ENCODE measurements around the gene DIP2B.
"Not testable (repeated sequence)": the region's sequence is repeated elsewhere in the genome, so short reads cannot be mapped to it uniquely, and the experiment has no call there.

Gene DIP2B

DNA sequence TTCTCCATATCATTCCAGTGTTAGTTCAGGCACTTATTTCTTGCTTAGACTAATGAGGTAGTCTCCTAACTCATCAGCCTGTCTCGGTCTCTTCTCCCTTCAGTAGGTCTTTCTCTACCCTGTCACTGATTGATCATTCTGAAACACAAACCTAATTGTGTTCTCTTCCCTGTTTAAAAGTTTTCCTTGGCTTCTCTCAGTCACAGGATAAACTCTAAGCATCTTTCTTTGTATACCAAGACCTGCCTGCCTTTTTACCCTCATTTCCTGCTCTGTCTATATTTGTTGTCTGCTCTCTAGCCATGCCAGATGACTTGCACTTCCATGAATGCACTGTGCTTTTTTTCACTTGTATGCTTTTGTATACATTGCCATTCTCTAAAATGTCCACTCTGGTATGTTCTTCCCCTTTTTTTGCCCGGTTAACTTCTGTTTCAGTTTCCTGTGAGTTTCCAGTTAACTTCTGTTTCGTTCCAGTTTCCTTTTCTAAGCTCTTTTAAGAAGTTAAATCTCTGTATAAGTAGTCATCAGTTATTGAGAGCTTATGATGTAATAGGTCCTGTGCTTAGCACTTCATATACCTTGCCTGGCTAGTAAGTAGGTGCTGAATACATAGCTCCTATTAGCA is 12.8 kb downstream of the DIP2B start:
- Mint-ChIP-seq H3K27me3 (ENCODE audit: low read depth, poor library complexity) (no peaks in the 10 kb centered on the region), H3K9me3 (peaks cover 10% of the 10 kb centered on the region), H3K4me3 (no peak overlapping the region), H3K4me1 (peaks cover 22% of the 10 kb centered on the region), H3K27ac (no peak overlapping the region), H3K36me3 (ENCODE audit: low read depth) (peaks cover 33% of the 10 kb centered on the region)
- no peak for DNase-seq
- TF ChIP-seq, protein P1, sequence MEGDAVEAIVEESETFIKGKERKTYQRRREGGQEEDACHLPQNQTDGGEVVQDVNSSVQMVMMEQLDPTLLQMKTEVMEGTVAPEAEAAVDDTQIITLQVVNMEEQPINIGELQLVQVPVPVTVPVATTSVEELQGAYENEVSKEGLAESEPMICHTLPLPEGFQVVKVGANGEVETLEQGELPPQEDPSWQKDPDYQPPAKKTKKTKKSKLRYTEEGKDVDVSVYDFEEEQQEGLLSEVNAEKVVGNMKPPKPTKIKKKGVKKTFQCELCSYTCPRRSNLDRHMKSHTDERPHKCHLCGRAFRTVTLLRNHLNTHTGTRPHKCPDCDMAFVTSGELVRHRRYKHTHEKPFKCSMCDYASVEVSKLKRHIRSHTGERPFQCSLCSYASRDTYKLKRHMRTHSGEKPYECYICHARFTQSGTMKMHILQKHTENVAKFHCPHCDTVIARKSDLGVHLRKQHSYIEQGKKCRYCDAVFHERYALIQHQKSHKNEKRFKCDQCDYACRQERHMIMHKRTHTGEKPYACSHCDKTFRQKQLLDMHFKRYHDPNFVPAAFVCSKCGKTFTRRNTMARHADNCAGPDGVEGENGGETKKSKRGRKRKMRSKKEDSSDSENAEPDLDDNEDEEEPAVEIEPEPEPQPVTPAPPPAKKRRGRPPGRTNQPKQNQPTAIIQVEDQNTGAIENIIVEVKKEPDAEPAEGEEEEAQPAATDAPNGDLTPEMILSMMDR (IDR thresholded peaks at IDR 0.05): no peak

DNA sequence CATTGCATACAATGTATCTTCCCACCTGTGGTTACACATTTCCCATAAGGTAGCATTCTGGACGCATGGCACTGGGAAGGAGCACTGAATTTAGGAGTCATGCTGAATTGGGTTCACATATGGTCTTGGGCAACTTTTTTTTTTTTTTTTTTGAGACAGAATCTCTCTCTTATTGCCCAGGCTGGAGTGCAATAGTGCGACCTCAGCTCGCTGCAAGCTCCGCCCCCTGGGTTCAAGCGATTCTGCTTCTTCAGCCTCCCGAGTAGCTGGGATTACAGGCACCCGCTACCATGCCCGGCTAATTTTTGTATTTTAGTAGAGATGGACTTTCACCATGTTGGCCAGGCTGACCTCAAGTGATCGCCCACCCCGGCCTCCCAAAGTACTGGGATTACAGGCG is 13.3 kb downstream of the DIP2B start:
- Mint-ChIP-seq H3K36me3 (ENCODE audit: low read depth) (peaks cover 38% of the 10 kb centered on the region), H3K4me3 (no peak overlapping the region), H3K4me1 (peaks cover 22% of the 10 kb centered on the region), H3K27me3 (ENCODE audit: low read depth, poor library complexity) (no peaks in the 10 kb centered on the region), H3K9me3 (peaks cover 13% of the 10 kb centered on the region), H3K27ac (no peak overlapping the region)
- TF ChIP-seq, protein P1 (IDR thresholded peaks at IDR 0.05): no peak
- no peak for DNase-seq

DNA sequence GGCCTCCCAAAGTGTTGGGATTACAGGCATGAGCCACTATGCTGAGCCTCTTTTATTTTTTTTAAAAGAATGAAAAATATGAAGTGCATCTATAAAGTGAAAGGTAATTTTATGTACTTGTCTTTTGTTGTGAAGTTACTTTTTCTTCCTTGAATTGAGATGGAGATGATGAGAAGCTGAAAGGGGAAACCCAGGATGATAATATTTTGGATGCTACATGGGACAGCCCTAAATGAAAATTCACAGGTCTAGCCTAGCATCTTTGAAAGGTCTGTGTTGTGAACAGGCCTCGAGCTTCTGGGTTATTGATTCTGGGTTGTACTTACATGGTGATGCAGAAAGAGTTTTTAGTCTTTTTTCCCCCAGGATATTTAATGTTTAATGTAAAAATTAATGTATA is 14.6 kb downstream of the DIP2B start:
- H3K9me3 Mint-ChIP-seq: peaks cover 23% of the 10 kb centered on the region
- peaks cover 48% of the 10 kb centered on the region for H3K36me3 Mint-ChIP-seq (ENCODE audit: low read depth)
- no peak for DNase-seq
- H3K4me1 Mint-ChIP-seq: peaks cover 19% of the 10 kb centered on the region
- H3K4me3 Mint-ChIP-seq: no peak overlapping the region
- H3K27me3 Mint-ChIP-seq (ENCODE audit: low read depth, poor library complexity): no peaks in the 10 kb centered on the region
- no peak overlapping the region for H3K27ac Mint-ChIP-seq
- TF ChIP-seq, protein P1 (IDR thresholded peaks at IDR 0.05): no peak

DNA sequence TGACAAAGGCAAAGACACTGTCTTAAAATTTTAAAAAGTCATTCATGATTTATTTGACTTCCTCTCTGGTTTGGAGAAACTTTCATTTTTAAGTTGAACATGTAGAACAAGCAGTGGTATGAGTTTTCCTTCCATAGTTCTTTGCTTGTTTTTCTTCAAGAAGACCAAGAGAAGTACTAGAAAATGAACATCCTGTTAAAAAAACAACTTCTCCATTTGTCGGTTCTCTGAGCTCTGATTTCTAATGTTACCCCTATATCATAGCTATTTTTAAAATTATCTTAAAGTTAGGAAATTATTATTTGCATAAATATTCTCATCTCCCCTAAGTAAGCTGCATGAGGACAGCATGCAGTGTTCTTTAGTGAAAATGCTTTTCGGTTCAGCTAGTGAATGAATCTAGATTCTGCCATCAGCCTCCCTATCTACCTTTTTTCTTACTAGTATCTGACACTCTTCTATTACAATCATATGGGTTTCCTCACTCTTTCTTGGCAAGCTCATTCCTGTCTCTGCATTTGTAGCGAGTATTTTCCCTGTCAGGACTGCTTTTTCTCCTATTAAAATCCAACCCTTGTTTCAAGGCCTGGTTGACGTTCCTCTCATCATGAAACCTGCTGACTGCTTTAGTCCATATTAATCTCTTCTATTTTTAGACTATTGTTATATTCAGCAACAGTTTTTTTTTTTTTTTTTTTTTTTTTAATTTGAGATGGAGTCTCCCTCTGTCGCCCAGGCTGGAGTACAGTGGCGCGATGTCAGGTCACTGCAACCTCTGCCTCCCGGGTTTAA is 15.8 kb downstream of the DIP2B start:
- Mint-ChIP-seq H3K27ac (peak overlapping the region; percentile 18), H3K9me3 (peaks cover 25% of the 10 kb centered on the region), H3K36me3 (ENCODE audit: low read depth) (peaks cover 47% of the 10 kb centered on the region), H3K4me3 (no peak overlapping the region), H3K27me3 (ENCODE audit: low read depth, poor library complexity) (no peaks in the 10 kb centered on the region), H3K4me1 (peaks cover 7% of the 10 kb centered on the region)
- no peak for DNase-seq
- TF ChIP-seq, protein P1 (IDR thresholded peaks at IDR 0.05): no peak

DNA sequence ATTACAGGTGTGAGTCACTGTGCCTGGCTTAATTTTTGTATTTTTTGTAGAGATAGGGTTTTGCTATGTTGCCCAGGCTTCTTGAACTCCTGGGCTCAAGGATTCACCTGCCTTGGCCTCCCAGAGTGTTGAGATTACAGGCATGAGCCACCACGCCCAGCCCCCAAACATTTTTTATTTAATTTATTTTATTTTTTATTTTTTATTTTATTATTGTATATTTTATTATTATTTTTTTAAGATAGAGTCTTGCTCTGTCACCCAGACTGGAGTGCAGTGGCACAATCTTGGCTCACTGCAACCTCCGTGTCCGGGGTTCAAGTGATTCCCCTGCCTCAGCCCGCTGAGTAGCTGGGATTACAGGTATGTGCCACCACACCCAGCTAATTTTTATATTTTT is 17.0 kb downstream of the DIP2B start:
- Mint-ChIP-seq H3K9me3 (peaks cover 21% of the 10 kb centered on the region), H3K4me1 (peaks cover 13% of the 10 kb centered on the region), H3K36me3 (ENCODE audit: low read depth) (peaks cover 49% of the 10 kb centered on the region)
- not testable (repeated sequence) for H3K27ac Mint-ChIP-seq; H3K4me3 Mint-ChIP-seq; DNase-seq; H3K27me3 Mint-ChIP-seq (ENCODE audit: low read depth, poor library complexity)

DNA sequence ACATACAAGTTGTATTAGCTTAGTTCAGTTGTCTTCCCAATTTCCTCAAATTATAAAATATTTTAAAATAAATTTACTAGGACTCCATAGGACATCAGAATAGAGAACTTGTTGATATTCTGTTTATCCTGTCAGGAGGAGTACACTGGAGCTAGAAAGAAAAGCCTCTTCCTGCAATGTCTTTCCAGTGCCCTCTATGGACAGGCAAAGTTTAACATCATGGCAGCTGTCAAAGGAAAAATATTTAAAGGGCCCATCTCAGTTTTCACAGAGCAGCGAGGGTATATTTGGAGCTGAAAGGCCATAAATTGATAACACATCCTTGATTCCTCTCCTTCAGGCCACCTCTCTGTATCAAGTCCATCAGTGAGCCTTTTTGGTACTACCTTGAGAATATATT is 19.0 kb downstream of the DIP2B start:
- Mint-ChIP-seq H3K4me3 (no peak overlapping the region), H3K4me1 (peaks cover 14% of the 10 kb centered on the region), H3K27ac (no peak overlapping the region), H3K36me3 (ENCODE audit: low read depth) (peaks cover 49% of the 10 kb centered on the region), H3K27me3 (ENCODE audit: low read depth, poor library complexity) (no peaks in the 10 kb centered on the region), H3K9me3 (peaks cover 21% of the 10 kb centered on the region)
- DNase-seq: no peak
- TF ChIP-seq, protein P1 (IDR thresholded peaks at IDR 0.05): no peak
